ENCODE data around the gene ERFE. TPM values are rescaled to one million over a fixed set of nuclear protein-coding genes. Genes with fewer than 3 reads are reported as not detected.
"Not testable (repeated sequence)": the region's sequence is repeated elsewhere in the genome, so short reads cannot be mapped to it uniquely, and the experiment has no call there.

The ERFE gene
- polyA plus RNA-seq: not detected

- Mint-ChIP-seq H3K27me3 (peaks cover 25% of the 10 kb centered on the region), H3K36me3 (no peaks in the 10 kb centered on the region), H3K4me3 (peak within 1 kb of the TSS in 3 of 4 donors; percentile 38 to 90 (median 82)), H3K4me1 (peaks cover 5 to 8% (median 7%) of the 10 kb centered on the region in 3 donors), H3K9me3 (no peaks in the 10 kb centered on the region), H3K27ac (peak within 1 kb of the TSS in 2 of 3 donors; percentile 35 to 43)
Observed at GRCh38 chr2:238158509-238159070, at the start of gene ERFE. Gene ERFE, plus strand, starts transcription at chr2:238158970. Its CDS starts 38 bp downstream, at chr2:238159008.

- Mint-ChIP-seq H3K9me3 (peaks cover 2 to 9% (median 8%) of the 10 kb centered on the region in 3 donors), H3K36me3 (peaks cover 6% of the 10 kb centered on the region), H3K4me1 (peaks cover 9 to 13% (median 12%) of the 10 kb centered on the region in 3 donors), H3K27me3 (peaks cover 7% of the 10 kb centered on the region), H3K4me3 (no peak overlapping the region), H3K27ac (no peak overlapping the region)
Observed at GRCh38 chr2:238113611-238114010, 45.2 kb upstream of the ERFE start.

- Mint-ChIP-seq H3K36me3 (peaks cover 6% of the 10 kb centered on the region), H3K27me3 (peaks cover 7% of the 10 kb centered on the region), H3K4me1 (peaks cover 2 to 6% (median 5%) of the 10 kb centered on the region in 3 donors)
Observed at GRCh38 chr2:238114331-238114841, 44.4 kb upstream of the ERFE start.

GRCh38 chr2:238114851-238115660 lies 43.7 kb upstream of the ERFE start:
- Mint-ChIP-seq H3K27ac (no peak overlapping the region), H3K4me3 (peak overlapping the region in 1 of 4 donors; percentile 8), H3K27me3 (peaks cover 9% of the 10 kb centered on the region), H3K36me3 (peaks cover 6% of the 10 kb centered on the region), H3K9me3 (peaks cover 2 to 9% (median 8%) of the 10 kb centered on the region in 3 donors), H3K4me1 (peaks cover 3 to 4% (median 4%) of the 10 kb centered on the region in 3 donors)

More at GRCh38 chr2:238114331-238114841, 44.4 kb upstream of the ERFE start:
- H3K9me3 Mint-ChIP-seq: peaks cover 2 to 9% (median 8%) of the 10 kb centered on the region in 3 donors
- no peak overlapping the region for H3K4me3 Mint-ChIP-seq
- no peak overlapping the region for H3K27ac Mint-ChIP-seq

GRCh38 chr2:238115709-238116108 lies 43.1 kb upstream of the ERFE start:
- H3K36me3 Mint-ChIP-seq, H3K4me3 Mint-ChIP-seq: not testable (repeated sequence)

GRCh38 chr2:238116298-238117198 lies 42.2 kb upstream of the ERFE start:
- Mint-ChIP-seq H3K9me3 (peaks cover 0 to 8% (median 7%) of the 10 kb centered on the region in 3 donors), H3K27ac (no peak overlapping the region), H3K4me1 (peaks cover under 1 to 4% (median 4%) of the 10 kb centered on the region in 3 donors), H3K4me3 (no peak overlapping the region), H3K36me3 (peaks cover 6% of the 10 kb centered on the region), H3K27me3 (peaks cover 9% of the 10 kb centered on the region)

More at GRCh38 chr2:238115709-238116108, 43.1 kb upstream of the ERFE start:
- not testable (repeated sequence) for H3K4me1 Mint-ChIP-seq, H3K9me3 Mint-ChIP-seq, H3K27me3 Mint-ChIP-seq, H3K27ac Mint-ChIP-seq

- Mint-ChIP-seq H3K9me3 (peaks cover 0 to 7% (median 6%) of the 10 kb centered on the region in 3 donors), H3K4me3 (peak overlapping the region in 1 of 4 donors; percentile 81), H3K27ac (no peak overlapping the region), H3K4me1 (peaks cover 0 to 4% (median 4%) of the 10 kb centered on the region in 3 donors), H3K36me3 (peaks cover 6% of the 10 kb centered on the region), H3K27me3 (peaks cover 9% of the 10 kb centered on the region)
Observed at GRCh38 chr2:238117199-238118154, 41.3 kb upstream of the ERFE start.

- peaks cover 9% of the 10 kb centered on the region for H3K27me3 Mint-ChIP-seq
- H3K4me3 Mint-ChIP-seq: no peak overlapping the region
- H3K9me3 Mint-ChIP-seq: no peaks in the 10 kb centered on the region
- H3K36me3 Mint-ChIP-seq: peaks cover 3% of the 10 kb centered on the region
- H3K4me1 Mint-ChIP-seq: peaks cover 0 to 4% (median 4%) of the 10 kb centered on the region in 3 donors
- H3K27ac Mint-ChIP-seq: peak overlapping the region in 1 of 3 donors; percentile 39
Observed at GRCh38 chr2:238119756-238120462, 38.9 kb upstream of the ERFE start.

- Mint-ChIP-seq H3K9me3 (no peaks in the 10 kb centered on the region), H3K36me3 (peaks cover 3% of the 10 kb centered on the region), H3K4me1 (peaks cover 0 to 4% (median 4%) of the 10 kb centered on the region in 3 donors), H3K4me3 (no peak overlapping the region), H3K27me3 (peaks cover 9% of the 10 kb centered on the region), H3K27ac (no peak overlapping the region)
Observed at GRCh38 chr2:238120463-238121298, 38.1 kb upstream of the ERFE start.

GRCh38 chr2:238121511-238122286 lies 37.1 kb upstream of the ERFE start:
- H3K27ac Mint-ChIP-seq: no peak overlapping the region
- no peak overlapping the region for H3K4me3 Mint-ChIP-seq
- H3K27me3 Mint-ChIP-seq: peaks cover 6% of the 10 kb centered on the region
- H3K9me3 Mint-ChIP-seq: no peaks in the 10 kb centered on the region
- H3K4me1 Mint-ChIP-seq: peaks cover 0 to 4% (median 4%) of the 10 kb centered on the region in 3 donors
- H3K36me3 Mint-ChIP-seq: peaks cover 3% of the 10 kb centered on the region

- H3K27me3 Mint-ChIP-seq: peaks cover 2% of the 10 kb centered on the region
- H3K9me3 Mint-ChIP-seq: no peaks in the 10 kb centered on the region
- no peak overlapping the region for H3K4me3 Mint-ChIP-seq
- H3K36me3 Mint-ChIP-seq: peaks cover 2% of the 10 kb centered on the region
- H3K27ac Mint-ChIP-seq: no peak overlapping the region
- H3K4me1 Mint-ChIP-seq: peaks cover 0 to 4% (median under 1%) of the 10 kb centered on the region in 3 donors
Observed at GRCh38 chr2:238122287-238123217, 36.2 kb upstream of the ERFE start.

All from IgD-negative memory B cell (primary cell).